Gastroesophageal sphincter (tissue), 4 donors: Measurements from ENCODE around the gene AFF3. TPM values are rescaled to one million over a fixed set of nuclear protein-coding genes. Genes with fewer than 3 reads are reported as not detected.

ENCODE experiments used
- ATAC-seq: fragments of 150-250 bp; one replicate; pipeline ENCODE4 v1.9.1; 2016; ENCODE audit warnings: mild to moderate bottlenecking, moderate library complexity
- H3K27ac ChIP-seq, 4 donors: fragments of 200-600 bp; sonication (generic) in 3 of 4; 1 replicate in 3 of 4; 2 replicates in 1 of 4; pipeline ENCODE4 v1.5.1; 2016 to 2019
- H3K27me3 ChIP-seq: fragments of 200-600 bp; sonication (generic); one replicate; pipeline ENCODE4 v1.5.1; 2019
- H3K36me3 ChIP-seq, 2 donors: fragments of 200-600 bp; sonication (generic); one replicate each; pipeline ENCODE4 v1.5.1; 2019; ENCODE audit warnings: control low read depth in 1 of 2
- H3K4me1 ChIP-seq, 3 donors: fragments of 200-600 bp; sonication (generic); 1 replicate in 2 of 3; 2 replicates in 1 of 3; pipeline ENCODE4 v1.5.1; 2016 to 2019; ENCODE audit warnings: control low read depth in 2 of 3
- H3K4me3 ChIP-seq, 2 donors: fragments of 200-600 bp; sonication (generic); one replicate each; pipeline ENCODE4 v1.5.1; 2019; ENCODE audit warnings: mild to moderate bottlenecking in 1 of 2, moderate library complexity in 1 of 2
- H3K9me3 ChIP-seq, 3 donors: fragments of 200-600 bp; sonication (generic); one replicate each; pipeline ENCODE4 v1.5.1; 2017 to 2019; ENCODE audit warnings: control low read depth in 2 of 3
- EP300 ChIP-seq: sonication (generic); formaldehyde crosslinking; IDR thresholded peaks from one replicate; pipeline ENCODE4 v1.6.1; 2017; ENCODE audit warnings: antibody characterized with exemption, mild to moderate bottlenecking
- POLR2A ChIP-seq, 2 donors: fragments of 450-650 bp; IDR thresholded peaks; one replicate each; pipeline ENCODE4 v1.6.1; 2017; ENCODE audit warnings: antibody characterized with exemption in 2 of 2, mild to moderate bottlenecking in 2 of 2, moderate library complexity in 1 of 2
- POLR2AphosphoS5 ChIP-seq: sonication (generic); formaldehyde crosslinking; IDR thresholded peaks from one replicate; pipeline ENCODE4 v1.6.1; 2017; ENCODE audit warnings: antibody characterized with exemption
- WGBS, 2 donors: methylation state at CpG; one replicate each; pipeline ENCODE4 v1.1.5; 2018; ENCODE audit warnings: low coverage in 1 of 2; 5-methylcytosine and 5-hydroxymethylcytosine counted together
- total RNA-seq, 4 donors: library from RNA; depleted of rRNA; stranded (reverse); fragments of >200 nt; gene quantifications; one replicate each; pipeline ENCODE4 v1.1.0, GENCODE V29; 2016
- TF ChIP-seq, protein P1 (sequence below), 4 experiments: fragments of 200-600 bp in 2 of 4; fragments of 450-650 bp in 2 of 4; sonication (generic) in 1 of 4; IDR thresholded peaks; one replicate each; pipeline ENCODE4 v1.5.1; 2017 to 2019; ENCODE audit warnings: antibody characterized with exemption in 4 of 4, mild to moderate bottlenecking in 2 of 4, moderate library complexity in 2 of 4

AFF3 gene
- total RNA-seq, 4 donors from 2014 or later = 15.4 to 74.8 (median 37.7) TPM

DNA sequence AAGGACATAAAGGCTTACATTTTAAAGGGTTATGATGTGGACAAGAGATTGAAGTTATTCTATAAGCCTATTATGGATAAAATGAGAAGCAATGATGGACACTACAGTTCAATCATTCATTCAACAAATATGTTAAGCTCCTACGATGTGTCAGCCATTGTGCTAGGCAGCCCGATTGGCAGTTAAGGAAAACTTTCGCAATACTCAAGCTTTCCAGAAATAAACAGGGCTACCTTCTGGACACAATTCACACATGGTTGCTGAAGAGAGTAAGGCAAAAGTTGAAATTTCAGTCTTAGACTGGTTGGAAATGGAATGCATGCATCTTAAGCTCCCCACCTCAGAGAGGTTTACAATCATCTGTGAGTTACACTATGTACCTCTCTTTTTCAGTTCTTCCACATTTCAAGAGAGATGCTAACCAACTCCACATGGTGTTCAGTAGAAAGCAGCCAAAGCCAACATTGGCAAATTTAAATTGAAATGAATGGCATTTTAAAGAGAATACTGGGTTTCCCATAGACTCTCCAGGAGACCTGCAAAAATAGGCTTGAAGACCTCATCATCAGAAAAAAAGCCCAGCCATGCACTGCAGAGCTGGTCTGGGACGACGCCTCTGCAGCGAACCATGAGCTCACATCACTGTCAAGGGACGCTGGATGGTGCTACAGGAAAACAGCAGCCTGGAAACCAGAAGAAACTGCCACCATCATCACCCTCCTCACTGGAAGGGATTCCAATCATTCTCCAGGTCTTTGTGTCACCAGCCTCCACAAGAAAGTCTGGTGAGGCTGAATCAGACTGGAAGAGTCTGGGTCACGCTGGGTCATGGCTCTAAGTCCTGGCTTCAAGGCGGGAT, 276.3 kb downstream of the AFF3 start:
- Histone ChIP-seq H3K4me1 (peaks cover 0 to 31% (median 3%) of the 10 kb centered on the region in 3 donors), H3K4me3 (no peak overlapping the region), H3K27ac (no peak overlapping the region), H3K27me3 (no peaks in the 10 kb centered on the region), H3K9me3 (no peaks in the 10 kb centered on the region), H3K36me3 (no peaks in the 10 kb centered on the region)
- TF ChIP-seq, protein P1, sequence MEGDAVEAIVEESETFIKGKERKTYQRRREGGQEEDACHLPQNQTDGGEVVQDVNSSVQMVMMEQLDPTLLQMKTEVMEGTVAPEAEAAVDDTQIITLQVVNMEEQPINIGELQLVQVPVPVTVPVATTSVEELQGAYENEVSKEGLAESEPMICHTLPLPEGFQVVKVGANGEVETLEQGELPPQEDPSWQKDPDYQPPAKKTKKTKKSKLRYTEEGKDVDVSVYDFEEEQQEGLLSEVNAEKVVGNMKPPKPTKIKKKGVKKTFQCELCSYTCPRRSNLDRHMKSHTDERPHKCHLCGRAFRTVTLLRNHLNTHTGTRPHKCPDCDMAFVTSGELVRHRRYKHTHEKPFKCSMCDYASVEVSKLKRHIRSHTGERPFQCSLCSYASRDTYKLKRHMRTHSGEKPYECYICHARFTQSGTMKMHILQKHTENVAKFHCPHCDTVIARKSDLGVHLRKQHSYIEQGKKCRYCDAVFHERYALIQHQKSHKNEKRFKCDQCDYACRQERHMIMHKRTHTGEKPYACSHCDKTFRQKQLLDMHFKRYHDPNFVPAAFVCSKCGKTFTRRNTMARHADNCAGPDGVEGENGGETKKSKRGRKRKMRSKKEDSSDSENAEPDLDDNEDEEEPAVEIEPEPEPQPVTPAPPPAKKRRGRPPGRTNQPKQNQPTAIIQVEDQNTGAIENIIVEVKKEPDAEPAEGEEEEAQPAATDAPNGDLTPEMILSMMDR (IDR thresholded peaks at IDR 0.05) = no peak
- TF ChIP-seq POLR2A (IDR thresholded peaks at IDR 0.05) = no peak
- no peak for TF ChIP-seq POLR2AphosphoS5
- no peak for TF ChIP-seq EP300
- 81 to 90% methylated on average over 2 to 7 of the region's 9 CpGs for WGBS, 2 donors
- ATAC-seq = no peak

DNA sequence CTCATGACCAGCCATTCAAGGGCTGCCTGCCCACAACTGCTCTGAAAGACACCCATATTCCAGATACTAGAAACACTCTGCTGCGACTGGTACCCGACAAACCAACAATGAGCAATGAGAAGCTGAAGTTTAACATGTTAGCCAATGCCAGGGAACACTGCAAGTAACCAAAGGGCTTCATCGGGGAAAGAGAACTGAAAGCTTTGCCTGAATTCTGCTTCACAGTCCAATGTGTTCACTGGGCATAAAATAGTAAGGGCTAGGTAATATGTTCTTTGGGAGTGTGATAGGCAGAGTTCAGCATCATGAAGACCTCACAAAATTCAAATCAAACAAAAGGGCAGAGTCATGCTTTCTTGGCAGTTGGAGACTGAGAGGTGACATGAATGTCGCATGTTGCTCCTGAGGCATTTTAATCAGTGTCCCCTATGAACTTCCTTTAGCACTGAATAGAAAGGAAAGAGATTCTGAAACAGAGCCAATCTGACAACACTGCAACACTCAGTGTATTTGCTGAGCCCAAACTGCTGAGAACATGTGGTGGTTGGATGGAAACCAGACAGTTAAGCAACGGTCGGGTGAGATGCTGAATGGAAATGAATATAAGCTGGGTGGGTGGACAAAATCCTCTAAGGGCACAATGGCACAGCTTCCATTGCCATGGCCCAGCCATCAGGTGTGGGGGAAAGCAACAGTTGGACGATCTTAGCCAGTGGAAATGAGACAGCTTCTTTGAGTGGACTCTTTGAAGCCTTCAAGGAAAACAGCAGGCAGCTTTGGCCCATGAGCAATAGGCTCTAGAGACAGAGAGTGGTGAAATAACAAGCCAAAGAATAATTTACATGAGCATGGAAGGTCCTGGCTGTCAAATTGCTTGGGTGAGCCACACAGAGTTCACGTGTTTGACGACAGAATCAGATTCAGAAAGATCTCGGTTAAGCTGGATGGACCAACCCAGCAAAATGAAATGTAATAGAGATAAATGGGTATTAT, 277.5 kb downstream of the AFF3 start:
- Histone ChIP-seq H3K9me3 (no peaks in the 10 kb centered on the region), H3K4me3 (no peak overlapping the region), H3K36me3 (no peaks in the 10 kb centered on the region), H3K4me1 (peaks cover 0 to 33% (median 3%) of the 10 kb centered on the region in 3 donors), H3K27ac (peak overlapping the region in 1 of 4 donors; percentile 38), H3K27me3 (no peaks in the 10 kb centered on the region)
- 52 to 58% methylated on average over 8 to 9 of the region's 10 CpGs for WGBS, 2 donors
- ATAC-seq = peak; percentile 55
- TF ChIP-seq POLR2AphosphoS5 (no peak), EP300 (no peak), POLR2A (IDR thresholded peaks at IDR 0.05) (no peak)
- TF ChIP-seq, protein P1 (IDR thresholded peaks at IDR 0.05) = no peak

DNA sequence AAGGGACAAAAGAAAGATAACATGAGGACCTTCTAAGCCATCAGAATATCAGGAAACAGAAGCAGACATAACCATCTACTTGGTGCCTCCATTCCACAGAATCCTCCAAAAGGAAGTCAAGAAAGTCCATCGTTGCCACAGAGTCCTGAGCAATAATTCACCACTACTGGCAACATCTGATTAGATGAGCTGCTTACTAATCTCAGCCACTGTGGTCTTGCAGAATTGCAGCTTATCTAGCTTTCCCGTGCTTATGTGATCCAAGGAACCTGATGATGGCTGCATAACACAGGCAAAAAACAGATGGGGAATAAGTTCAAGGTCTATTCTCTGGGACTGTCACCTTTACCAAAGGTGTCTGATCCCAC, 278.5 kb downstream of the AFF3 start:
- no peaks in the 10 kb centered on the region for H3K27me3 ChIP-seq

DNA sequence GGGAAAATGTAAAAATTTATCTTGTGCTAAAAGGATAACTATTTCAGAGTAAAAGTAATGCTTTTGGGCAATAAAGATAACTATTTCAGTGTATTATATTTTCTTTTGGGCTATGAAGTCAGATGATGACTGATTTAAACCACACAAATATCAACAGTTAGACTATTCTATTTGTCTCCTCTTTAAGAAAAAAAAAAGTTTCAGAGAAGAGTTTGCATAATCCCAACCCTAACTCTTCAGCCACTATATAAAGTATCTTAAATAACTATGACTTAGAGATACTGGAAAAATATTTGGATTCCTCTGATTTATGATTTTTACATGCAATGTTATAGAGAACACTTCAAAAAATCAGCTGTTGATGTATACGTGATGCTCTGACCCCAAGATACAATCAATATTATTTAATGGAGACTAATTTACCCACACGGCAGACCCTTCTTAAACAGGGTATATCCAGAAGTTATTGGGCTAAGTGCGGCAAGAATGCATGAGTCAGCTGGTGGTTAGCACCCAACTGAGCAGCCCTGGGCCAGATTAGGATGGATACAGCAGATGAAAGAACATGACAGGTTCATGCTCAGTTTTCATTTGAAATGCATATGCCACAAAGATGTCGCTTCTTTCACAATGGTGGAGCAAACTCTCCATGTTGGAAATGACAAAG, 279.0 kb downstream of the AFF3 start:
- WGBS, 2 donors = 88 to 95% methylated on average over 4 of the region's 4 CpGs
- TF ChIP-seq POLR2A (IDR thresholded peaks at IDR 0.05) (no peak), POLR2AphosphoS5 (no peak), EP300 (no peak)
- TF ChIP-seq, protein P1 (IDR thresholded peaks at IDR 0.05) = no peak

More for the DNA sequence above, 278.5 kb downstream of the AFF3 start:
- no peak for ATAC-seq
- TF ChIP-seq POLR2A (IDR thresholded peaks at IDR 0.05) (no peak), POLR2AphosphoS5 (no peak), EP300 (no peak)
- TF ChIP-seq, protein P1 (IDR thresholded peaks at IDR 0.05) = no peak
- H3K4me3 ChIP-seq = no peak overlapping the region
- no peaks in the 10 kb centered on the region for H3K9me3 ChIP-seq
- 96% methylated on average over 2 of the region's 2 CpGs; no CpG with 5 or more reads in 1 of the 2 donors for WGBS, 2 donors
- peaks cover 0 to 38% (median 3%) of the 10 kb centered on the region in 3 donors for H3K4me1 ChIP-seq
- H3K27ac ChIP-seq = no peak overlapping the region
- H3K36me3 ChIP-seq = no peaks in the 10 kb centered on the region

More for the DNA sequence above, 279.0 kb downstream of the AFF3 start:
- peaks cover 0 to 43% (median 3%) of the 10 kb centered on the region in 3 donors for H3K4me1 ChIP-seq
- H3K36me3 ChIP-seq = no peaks in the 10 kb centered on the region
- H3K27me3 ChIP-seq = no peaks in the 10 kb centered on the region
- no peaks in the 10 kb centered on the region for H3K9me3 ChIP-seq
- no peak for ATAC-seq
- H3K4me3 ChIP-seq = no peak overlapping the region
- no peak overlapping the region for H3K27ac ChIP-seq
